Measurements from ENCODE around the gene TMEM108. TPM values are rescaled to one million over a fixed set of nuclear protein-coding genes. Genes with fewer than 3 reads are reported as not detected.

TMEM108 gene
- polyA plus RNA-seq, 1 donor (not counting 4 experiments of a cell fraction or from before 2014, with no cell fraction given), result not detected

GRCh38 chr3:133388696-133389395, 350.7 kb downstream of the TMEM108 start:
- Histone ChIP-seq H3K9me1 (ENCODE audit: control insufficient read depth, extremely low read depth, insufficient read depth, low read length) (no peaks in the 10 kb centered on the region), H3K27me3 (ENCODE audit: control insufficient read depth, extremely low read depth, insufficient read depth, low read length) (no peaks in the 10 kb centered on the region), H3K27ac (ENCODE audit: control insufficient read depth, insufficient read depth, low read length) (no peak overlapping the region), H3K4me1 (ENCODE audit: control insufficient read depth, extremely low read depth, insufficient read depth, low read length) (peaks cover 10% of the 10 kb centered on the region), H3K36me3 (ENCODE audit: control insufficient read depth in 2 of 2, extremely low read depth in 1 of 2, insufficient read depth in 2 of 2, low read length in 2 of 2) (no peaks in the 10 kb centered on the region), H3K9me3 (ENCODE audit: control insufficient read depth, low read depth, low read length) (no peaks in the 10 kb centered on the region), H3K4me2 (ENCODE audit: control insufficient read depth, extremely low read depth, insufficient read depth, low read depth, low read length) (no peak overlapping the region), H3K9ac (ENCODE audit: control insufficient read depth, extremely low read depth, insufficient read depth, low read length) (no peak overlapping the region), H4K20me1 (ENCODE audit: control insufficient read depth, extremely low read depth, insufficient read depth, low read length) (no peaks in the 10 kb centered on the region), H3K4me3 (ENCODE audit: control insufficient read depth in 2 of 3, extremely low read depth in 1 of 3, insufficient read depth in 2 of 3, low read depth in 1 of 3, low read length in 3 of 3) (no peak overlapping the region), H2AFZ (ENCODE audit: control insufficient read depth, low read length) (no peak overlapping the region), H3K79me2 (ENCODE audit: control insufficient read depth, insufficient read depth, low read length) (no peaks in the 10 kb centered on the region)
- TF ChIP-seq CTCF (optimal IDR thresholded peaks at IDR 0.05 in 1 of 3, IDR thresholded peaks at IDR 0.05 in 1 of 3, conservative IDR thresholded peaks at IDR 0.05 in 1 of 3; ENCODE audit: extremely low read depth in 1 of 3, insufficient read depth in 2 of 3, low read length in 3 of 3) (no peak), EZH2 (IDR thresholded peaks at IDR 0.05; ENCODE audit: low read length) (no peak)
- DNase-seq (ENCODE audit: low read depth, low spot score) (no peak), FAIRE-seq (no peak)
- dilution Hi-C loops (cut with MboI; ENCODE audit: extremely low pct_ligation_motif_present, low sequenced_read_pairs), result no loop called here

GRCh38 chr3:133390715-133391114, 352.5 kb downstream of the TMEM108 start:
- H3K9me1 ChIP-seq (ENCODE audit: control insufficient read depth, extremely low read depth, insufficient read depth, low read length), result no peaks in the 10 kb centered on the region
- H4K20me1 ChIP-seq (ENCODE audit: control insufficient read depth, extremely low read depth, insufficient read depth, low read length), result no peaks in the 10 kb centered on the region
- H3K9me3 ChIP-seq (ENCODE audit: control insufficient read depth, low read depth, low read length), result no peaks in the 10 kb centered on the region
- H3K27me3 ChIP-seq (ENCODE audit: control insufficient read depth, extremely low read depth, insufficient read depth, low read length), result no peaks in the 10 kb centered on the region
- no peak overlapping the region for H3K4me3 ChIP-seq (ENCODE audit: control insufficient read depth in 2 of 3, extremely low read depth in 1 of 3, insufficient read depth in 2 of 3, low read depth in 1 of 3, low read length in 3 of 3)
- no peaks in the 10 kb centered on the region for H3K4me1 ChIP-seq (ENCODE audit: control insufficient read depth, extremely low read depth, insufficient read depth, low read length)
- TF ChIP-seq EZH2 (IDR thresholded peaks at IDR 0.05; ENCODE audit: low read length) (no peak), CTCF (optimal IDR thresholded peaks at IDR 0.05 in 1 of 3, IDR thresholded peaks at IDR 0.05 in 1 of 3, conservative IDR thresholded peaks at IDR 0.05 in 1 of 3; ENCODE audit: extremely low read depth in 1 of 3, insufficient read depth in 2 of 3, low read length in 3 of 3) (no peak)
- H3K79me2 ChIP-seq (ENCODE audit: control insufficient read depth, insufficient read depth, low read length), result no peaks in the 10 kb centered on the region
- H3K36me3 ChIP-seq (ENCODE audit: control insufficient read depth in 2 of 2, extremely low read depth in 1 of 2, insufficient read depth in 2 of 2, low read length in 2 of 2), result no peaks in the 10 kb centered on the region
- dilution Hi-C loops (cut with MboI; ENCODE audit: extremely low pct_ligation_motif_present, low sequenced_read_pairs), result no loop called here
- H3K27ac ChIP-seq (ENCODE audit: control insufficient read depth, insufficient read depth, low read length), result no peak overlapping the region
- H3K4me2 ChIP-seq (ENCODE audit: control insufficient read depth, extremely low read depth, insufficient read depth, low read depth, low read length), result no peak overlapping the region
- FAIRE-seq, result no peak
- DNase-seq (ENCODE audit: low read depth, low spot score), result no peak
- no peak overlapping the region for H3K9ac ChIP-seq (ENCODE audit: control insufficient read depth, extremely low read depth, insufficient read depth, low read length)
- no peak overlapping the region for H2AFZ ChIP-seq (ENCODE audit: control insufficient read depth, low read length)

Data from keratinocyte (primary cell).